Measurements from ENCODE around the gene GLG1. TPM values are rescaled to one million over a fixed set of nuclear protein-coding genes. Genes with fewer than 3 reads are reported as not detected.

Gene GLG1
- total RNA-seq, 1 donor from 2014 or later = 108 TPM

DNA sequence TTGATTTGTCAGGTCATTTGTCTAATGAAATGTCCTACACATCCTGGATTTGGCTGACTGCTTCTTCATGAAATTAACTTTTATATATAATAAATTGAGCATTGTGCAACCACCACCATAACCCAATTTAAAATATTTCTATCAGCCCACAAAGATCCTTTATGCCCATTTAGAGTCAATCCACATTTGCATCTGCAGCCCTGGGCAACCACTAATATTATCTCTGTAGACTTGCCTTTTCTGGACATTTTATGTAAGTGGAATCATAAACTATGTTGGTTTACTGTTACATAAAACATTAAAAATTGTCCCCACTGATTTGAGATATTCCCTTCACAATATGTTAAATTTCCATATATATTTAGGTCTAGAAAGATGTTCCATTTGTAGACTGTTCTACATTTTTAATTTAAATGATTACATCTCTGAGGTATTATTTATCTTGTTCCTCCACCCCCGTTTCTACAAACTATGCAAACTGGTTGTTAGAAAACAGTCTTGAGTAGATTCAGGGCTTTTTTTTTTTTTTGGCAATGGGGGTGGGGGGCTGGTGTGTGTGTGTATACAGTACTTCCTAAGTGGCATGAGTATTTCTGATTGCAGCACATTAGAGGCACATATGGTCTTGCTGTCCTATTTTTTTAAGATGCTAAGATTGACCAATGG is 43.1 kb upstream of the GLG1 start:
- Histone ChIP-seq H3K36me3 (ENCODE audit: control insufficient read depth, insufficient read depth, low read length) (peaks cover 2% of the 10 kb centered on the region), H3K4me3 (ENCODE audit: low read depth, low read length) (no peak overlapping the region)

GRCh38 chr16:74641969-74642368 is 35.1 kb upstream of the GLG1 start:
- H3K36me3 ChIP-seq (ENCODE audit: control insufficient read depth, insufficient read depth, low read length) = no peaks in the 10 kb centered on the region
- DNase-seq (ENCODE audit: low read depth) = no peak
- no peak overlapping the region for H3K4me3 ChIP-seq (ENCODE audit: low read depth, low read length)
- TF ChIP-seq, protein P1, sequence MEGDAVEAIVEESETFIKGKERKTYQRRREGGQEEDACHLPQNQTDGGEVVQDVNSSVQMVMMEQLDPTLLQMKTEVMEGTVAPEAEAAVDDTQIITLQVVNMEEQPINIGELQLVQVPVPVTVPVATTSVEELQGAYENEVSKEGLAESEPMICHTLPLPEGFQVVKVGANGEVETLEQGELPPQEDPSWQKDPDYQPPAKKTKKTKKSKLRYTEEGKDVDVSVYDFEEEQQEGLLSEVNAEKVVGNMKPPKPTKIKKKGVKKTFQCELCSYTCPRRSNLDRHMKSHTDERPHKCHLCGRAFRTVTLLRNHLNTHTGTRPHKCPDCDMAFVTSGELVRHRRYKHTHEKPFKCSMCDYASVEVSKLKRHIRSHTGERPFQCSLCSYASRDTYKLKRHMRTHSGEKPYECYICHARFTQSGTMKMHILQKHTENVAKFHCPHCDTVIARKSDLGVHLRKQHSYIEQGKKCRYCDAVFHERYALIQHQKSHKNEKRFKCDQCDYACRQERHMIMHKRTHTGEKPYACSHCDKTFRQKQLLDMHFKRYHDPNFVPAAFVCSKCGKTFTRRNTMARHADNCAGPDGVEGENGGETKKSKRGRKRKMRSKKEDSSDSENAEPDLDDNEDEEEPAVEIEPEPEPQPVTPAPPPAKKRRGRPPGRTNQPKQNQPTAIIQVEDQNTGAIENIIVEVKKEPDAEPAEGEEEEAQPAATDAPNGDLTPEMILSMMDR (IDR thresholded peaks at IDR 0.05; ENCODE audit: insufficient read depth, low read length, poor library complexity, severe bottlenecking) = no peak
- H3K27me3 ChIP-seq (ENCODE audit: control insufficient read depth, insufficient read depth, low read length) = no peaks in the 10 kb centered on the region

More for the DNA sequence above, 43.1 kb upstream of the GLG1 start:
- DNase-seq (ENCODE audit: low read depth) = no peak
- TF ChIP-seq, protein P1 (IDR thresholded peaks at IDR 0.05; ENCODE audit: insufficient read depth, low read length, poor library complexity, severe bottlenecking) = no peak
- no peaks in the 10 kb centered on the region for H3K27me3 ChIP-seq (ENCODE audit: control insufficient read depth, insufficient read depth, low read length)

DNA sequence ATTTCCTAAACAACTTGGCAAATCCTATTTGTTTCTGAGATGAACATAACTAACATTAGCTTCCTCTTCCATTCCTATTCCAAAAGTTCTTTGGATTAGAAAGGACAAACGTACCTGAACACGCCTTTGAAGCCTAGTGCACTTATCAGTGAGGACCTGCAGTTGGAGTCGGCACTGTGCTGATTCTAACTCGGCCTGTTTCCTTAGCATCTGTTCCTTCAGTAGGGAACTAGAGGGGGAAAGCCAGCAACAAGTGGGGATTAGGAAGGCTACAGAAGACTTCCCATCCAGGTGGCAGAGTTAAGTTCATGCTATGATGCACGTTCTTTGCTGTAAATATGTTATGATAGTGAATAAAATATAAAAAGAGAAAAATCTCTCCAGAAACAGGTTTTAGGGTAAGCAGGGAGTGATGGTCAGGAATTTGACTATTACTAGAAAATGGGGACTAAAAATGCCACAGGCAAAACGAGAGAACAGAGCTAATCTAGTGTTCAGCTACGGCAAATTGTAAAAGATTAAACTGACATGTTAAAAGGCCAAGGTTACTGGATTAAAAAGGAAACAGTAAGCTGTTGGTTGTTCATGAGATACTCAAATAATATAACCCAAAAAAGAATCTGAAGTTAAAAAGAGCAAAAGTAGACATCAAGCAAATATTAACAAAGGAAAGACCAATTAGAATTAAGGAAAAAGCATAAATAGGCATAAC is 31.0 kb upstream of the GLG1 start:
- Histone ChIP-seq H3K4me3 (ENCODE audit: low read depth, low read length) (no peak overlapping the region), H3K27me3 (ENCODE audit: control insufficient read depth, insufficient read depth, low read length) (no peaks in the 10 kb centered on the region), H3K36me3 (ENCODE audit: control insufficient read depth, insufficient read depth, low read length) (no peaks in the 10 kb centered on the region)
- TF ChIP-seq, protein P1 (IDR thresholded peaks at IDR 0.05; ENCODE audit: insufficient read depth, low read length, poor library complexity, severe bottlenecking) = no peak
- DNase-seq (ENCODE audit: low read depth) = no peak

DNA sequence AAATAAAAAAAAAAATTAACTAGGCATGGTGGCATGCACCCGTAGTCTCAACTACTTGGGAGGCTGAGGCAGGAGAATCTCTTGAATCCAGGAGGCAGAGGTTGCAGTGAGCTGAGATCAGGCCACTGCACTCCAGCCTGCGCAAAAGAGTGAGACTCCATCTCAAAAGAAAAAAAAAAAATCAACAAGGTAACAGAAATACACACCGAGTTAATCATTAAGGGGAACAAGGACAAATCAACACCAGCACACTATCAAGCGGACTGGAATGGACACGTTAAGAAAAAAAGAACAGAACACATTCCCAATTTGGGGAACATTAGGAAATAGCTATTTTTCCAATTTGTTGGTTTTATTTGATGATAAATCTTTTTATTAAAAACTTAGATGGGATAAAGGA is 28.4 kb upstream of the GLG1 start:
- Histone ChIP-seq H3K36me3 (ENCODE audit: control insufficient read depth, insufficient read depth, low read length) (peaks cover 1% of the 10 kb centered on the region), H3K4me3 (ENCODE audit: low read depth, low read length) (no peak overlapping the region), H3K27me3 (ENCODE audit: control insufficient read depth, insufficient read depth, low read length) (no peaks in the 10 kb centered on the region)
- no peak for DNase-seq (ENCODE audit: low read depth)
- TF ChIP-seq, protein P1 (IDR thresholded peaks at IDR 0.05; ENCODE audit: insufficient read depth, low read length, poor library complexity, severe bottlenecking) = no peak

GRCh38 chr16:74633686-74634085 is 26.8 kb upstream of the GLG1 start:
- H3K4me3 ChIP-seq (ENCODE audit: low read depth, low read length) = no peak overlapping the region
- DNase-seq (ENCODE audit: low read depth) = no peak
- no peaks in the 10 kb centered on the region for H3K27me3 ChIP-seq (ENCODE audit: control insufficient read depth, insufficient read depth, low read length)
- peaks cover 1% of the 10 kb centered on the region for H3K36me3 ChIP-seq (ENCODE audit: control insufficient read depth, insufficient read depth, low read length)
- TF ChIP-seq, protein P1 (IDR thresholded peaks at IDR 0.05; ENCODE audit: insufficient read depth, low read length, poor library complexity, severe bottlenecking) = no peak
